NB4 (cell line): Measurements from ENCODE around the gene AFF1.

Experiments used
- POLR2A ChIP-seq: IDR thresholded peaks from 2 replicates; pipeline ENCODE4 v1.6.1; 2011; ENCODE audit warnings: mild to moderate bottlenecking; ENCODE audit not compliant: insufficient read length; ENCODE audit errors: extremely low read depth
- TF ChIP-seq, protein P1 (sequence below): IDR thresholded peaks from one replicate; pipeline ENCODE4 v1.5.1; 2012; ENCODE audit warnings: low read depth, low read length

DNA sequence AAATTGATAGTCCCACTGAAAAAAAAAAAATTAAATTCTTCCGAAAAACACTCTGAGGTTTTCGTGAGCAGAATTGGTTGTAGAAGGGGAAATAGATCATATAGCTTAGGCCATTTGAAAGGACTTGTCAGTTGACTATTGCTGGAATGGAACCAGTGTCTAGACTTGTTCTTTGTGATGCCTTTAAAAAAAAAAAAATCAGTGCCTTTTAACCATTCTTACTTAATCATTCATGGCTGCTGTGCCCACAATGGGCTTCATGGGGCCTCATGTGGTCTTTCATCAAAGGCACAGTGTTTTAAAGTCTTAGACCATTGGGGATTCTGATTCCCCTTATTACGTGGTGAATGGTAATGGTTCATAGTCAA lies 139.3 kb downstream of the AFF1 start:
- TF ChIP-seq, protein P1, sequence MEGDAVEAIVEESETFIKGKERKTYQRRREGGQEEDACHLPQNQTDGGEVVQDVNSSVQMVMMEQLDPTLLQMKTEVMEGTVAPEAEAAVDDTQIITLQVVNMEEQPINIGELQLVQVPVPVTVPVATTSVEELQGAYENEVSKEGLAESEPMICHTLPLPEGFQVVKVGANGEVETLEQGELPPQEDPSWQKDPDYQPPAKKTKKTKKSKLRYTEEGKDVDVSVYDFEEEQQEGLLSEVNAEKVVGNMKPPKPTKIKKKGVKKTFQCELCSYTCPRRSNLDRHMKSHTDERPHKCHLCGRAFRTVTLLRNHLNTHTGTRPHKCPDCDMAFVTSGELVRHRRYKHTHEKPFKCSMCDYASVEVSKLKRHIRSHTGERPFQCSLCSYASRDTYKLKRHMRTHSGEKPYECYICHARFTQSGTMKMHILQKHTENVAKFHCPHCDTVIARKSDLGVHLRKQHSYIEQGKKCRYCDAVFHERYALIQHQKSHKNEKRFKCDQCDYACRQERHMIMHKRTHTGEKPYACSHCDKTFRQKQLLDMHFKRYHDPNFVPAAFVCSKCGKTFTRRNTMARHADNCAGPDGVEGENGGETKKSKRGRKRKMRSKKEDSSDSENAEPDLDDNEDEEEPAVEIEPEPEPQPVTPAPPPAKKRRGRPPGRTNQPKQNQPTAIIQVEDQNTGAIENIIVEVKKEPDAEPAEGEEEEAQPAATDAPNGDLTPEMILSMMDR, result no peak
- no peak for TF ChIP-seq POLR2A
